Renal cortex interstitium (tissue), 11 donors: ENCODE data around the gene NELFB. TPM values are rescaled to one million over a fixed set of nuclear protein-coding genes. Genes with fewer than 3 reads are reported as not detected.
"Not testable (repeated sequence)": the region's sequence is repeated elsewhere in the genome, so short reads cannot be mapped to it uniquely, and the experiment has no call there.

Source experiments
- DNase-seq, 11 donors: peaks; one replicate each; pipeline ENCODE4 v3.0.0-alpha.2; 2013; ENCODE audit warnings: low read depth in 9 of 11, low spot score in 4 of 11; ENCODE audit errors: extremely low read depth in 1 of 11
- polyA plus RNA-seq, 3 donors: library from polyadenylated mRNA; unstranded; fragments of 120-200 nt; gene quantifications; one replicate each; pipeline ENCODE4 v1.2.1, GENCODE V29; 2013; ENCODE audit not compliant: insufficient read length in 3 of 3

Gene NELFB
- polyA plus RNA-seq, 3 donors: 49.8 to 62.2 (median 55.2) TPM

GRCh38 chr9:137255448-137256114, 454 bp downstream of the NELFB start:
- no peak for DNase-seq

DNA sequence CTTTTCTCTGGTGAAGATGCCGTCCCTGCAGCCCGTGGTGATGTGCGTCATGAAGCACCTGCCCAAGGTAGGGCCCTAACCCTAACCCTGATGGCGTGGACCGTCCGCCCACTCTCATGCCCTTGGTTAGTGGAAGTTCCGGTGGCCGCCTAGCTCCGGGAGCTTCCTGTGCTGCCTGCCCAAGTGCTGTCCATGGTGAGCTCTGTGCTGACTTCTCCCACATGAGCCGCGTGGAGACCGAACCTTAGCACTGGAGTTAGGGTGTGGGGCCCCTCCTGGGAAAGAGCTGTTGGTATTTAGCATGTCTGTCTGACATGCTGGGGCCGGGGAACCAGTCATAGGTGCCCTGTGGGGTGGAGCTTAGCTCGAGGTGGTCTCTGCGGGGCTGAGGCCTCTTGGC, 1.2 kb downstream of the NELFB start:
- DNase-seq: no peak

- no peak for DNase-seq
Measured at GRCh38 chr9:137256856-137257255, 1.7 kb downstream of the NELFB start.

GRCh38 chr9:137262173-137262908, 7.2 kb downstream of the NELFB start:
- not testable (repeated sequence) for DNase-seq

- no peak for DNase-seq
Measured at GRCh38 chr9:137262909-137263285, 7.8 kb downstream of the NELFB start.

- no peak for DNase-seq
Measured at GRCh38 chr9:137263506-137263905, 8.4 kb downstream of the NELFB start.

DNA sequence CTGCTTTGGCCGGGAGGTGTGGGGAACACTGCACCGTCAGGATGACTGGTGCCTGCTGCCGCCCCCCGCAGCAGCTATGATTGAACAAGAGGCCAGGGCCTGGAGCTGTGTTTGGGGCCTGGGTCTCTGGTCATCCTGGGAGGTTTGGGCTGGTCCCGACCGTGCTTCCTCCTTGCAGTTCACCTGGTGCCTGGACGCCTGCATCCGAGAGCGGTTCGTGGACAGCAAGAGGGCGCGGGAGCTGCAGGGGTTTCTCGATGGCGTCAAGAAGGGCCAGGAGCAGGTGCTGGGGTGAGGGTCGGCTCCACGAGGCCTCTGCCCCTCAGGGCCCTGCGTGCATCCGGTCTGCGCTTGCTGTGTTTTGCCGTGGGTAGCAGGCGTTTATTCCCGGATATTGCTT, 8.9 kb downstream of the NELFB start:
- no peak for DNase-seq

GRCh38 chr9:137265496-137266161, 10.5 kb downstream of the NELFB start:
- DNase-seq: no peak

- no peak for DNase-seq
Measured at GRCh38 chr9:137266162-137266527, 11.0 kb downstream of the NELFB start.

- no peak for DNase-seq
Measured at GRCh38 chr9:137266585-137267453, 11.7 kb downstream of the NELFB start.

- no peak for DNase-seq
Measured at GRCh38 chr9:137267933-137268355, 12.8 kb downstream of the NELFB start.

DNA sequence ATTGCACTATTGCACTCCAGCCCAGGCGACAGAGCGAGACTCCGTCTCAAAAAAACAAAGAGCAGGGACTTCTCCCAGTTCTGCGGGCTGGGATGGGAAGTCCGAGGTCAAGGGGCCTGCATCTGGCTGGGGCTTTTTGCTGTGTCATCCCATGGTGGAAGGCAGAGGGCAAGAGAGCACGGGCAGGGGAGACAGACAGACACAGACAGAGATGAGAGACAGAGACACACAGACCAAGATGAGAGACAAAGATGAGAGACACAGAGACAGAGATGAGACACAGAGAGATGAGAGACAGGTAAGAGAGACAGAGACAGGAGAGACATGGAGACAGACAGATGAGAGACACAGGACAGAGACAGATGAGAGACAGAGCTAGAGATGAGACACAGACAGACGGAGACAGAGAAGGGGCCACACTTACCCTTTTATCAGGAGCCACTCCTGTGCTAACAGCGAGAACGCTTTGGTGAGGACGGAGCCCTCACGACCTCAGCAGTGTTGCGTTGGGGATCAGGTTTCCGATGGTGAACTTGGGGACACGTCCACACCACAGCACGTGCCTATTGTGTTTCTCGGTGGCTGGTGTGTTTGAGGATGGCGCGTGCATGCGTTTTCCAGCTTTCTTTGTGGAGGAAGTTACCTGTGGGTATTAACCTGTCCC, 13.5 kb downstream of the NELFB start:
- DNase-seq: no peak

DNA sequence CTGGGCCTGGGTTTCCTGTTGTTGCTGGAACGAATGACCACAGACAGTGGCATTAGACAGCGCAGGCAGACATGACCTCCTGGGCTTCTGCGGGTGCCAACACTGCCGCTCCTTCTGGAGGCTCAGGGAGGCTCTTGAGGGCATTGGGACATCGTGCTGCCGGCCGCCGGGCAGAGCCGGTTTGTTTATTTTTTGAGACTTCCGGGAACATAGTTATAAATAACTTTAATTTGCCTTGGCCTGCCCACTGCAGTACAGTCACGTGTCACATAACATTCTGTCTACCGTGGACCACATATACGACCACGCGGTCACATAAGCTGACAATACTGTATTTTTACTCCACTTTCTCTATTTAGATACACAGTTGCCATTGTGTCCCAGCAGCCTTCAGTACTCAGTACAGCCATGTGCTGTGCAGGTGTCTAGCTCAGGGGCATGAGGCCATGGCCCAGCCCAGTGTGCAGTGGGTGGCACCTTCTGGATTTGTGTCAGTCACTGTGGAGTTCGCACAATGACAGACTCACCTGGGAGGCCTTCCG, 14.2 kb downstream of the NELFB start:
- no peak for DNase-seq

DNA sequence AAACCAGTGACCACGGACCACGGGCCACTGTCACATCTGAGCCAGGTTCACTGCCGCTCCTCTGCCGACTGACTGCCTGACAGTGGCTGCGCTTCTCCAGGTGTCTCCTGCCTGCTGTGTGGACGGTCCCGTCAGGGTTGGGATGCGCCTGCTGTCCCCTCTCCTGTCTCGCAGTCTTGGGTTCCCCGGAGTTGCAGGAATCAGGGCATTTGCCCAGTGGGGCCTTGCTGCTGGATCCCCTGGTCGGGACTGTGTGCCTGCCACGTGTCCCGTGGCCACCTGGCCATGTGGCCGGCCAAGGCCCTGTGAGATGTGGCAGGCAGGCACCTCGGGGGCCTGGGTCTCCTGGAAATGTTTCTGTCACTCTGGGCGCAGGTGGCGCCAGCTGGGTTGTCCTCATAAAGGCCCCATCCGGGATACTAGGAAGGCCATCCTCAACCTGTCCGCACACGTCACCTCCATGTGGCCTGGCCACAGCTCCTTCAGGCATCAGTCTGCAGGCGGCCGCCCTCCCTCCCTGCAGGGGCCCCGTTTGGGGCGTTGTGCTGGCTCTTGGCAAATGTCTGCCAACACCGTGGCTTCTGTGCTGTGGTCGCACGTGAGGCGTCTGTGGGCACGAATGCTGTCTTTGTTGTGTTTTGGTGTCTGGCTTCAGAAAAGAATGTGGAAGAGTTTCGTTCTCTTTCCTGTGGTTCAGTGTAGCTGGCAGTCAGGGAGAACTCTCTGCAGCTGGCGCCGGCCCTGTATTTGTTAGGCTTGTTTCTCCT, 16.0 kb downstream of the NELFB start:
- no peak for DNase-seq

- no peak for DNase-seq
Measured at GRCh38 chr9:137271696-137272076, 16.6 kb downstream of the NELFB start.

GRCh38 chr9:137272241-137273094, 17.3 kb downstream of the NELFB start:
- no peak for DNase-seq

- no peak for DNase-seq
Measured at GRCh38 chr9:137273095-137273490, 18.0 kb downstream of the NELFB start.
